ENCODE data around the gene SLC9A3.

SLC9A3 gene

DNA sequence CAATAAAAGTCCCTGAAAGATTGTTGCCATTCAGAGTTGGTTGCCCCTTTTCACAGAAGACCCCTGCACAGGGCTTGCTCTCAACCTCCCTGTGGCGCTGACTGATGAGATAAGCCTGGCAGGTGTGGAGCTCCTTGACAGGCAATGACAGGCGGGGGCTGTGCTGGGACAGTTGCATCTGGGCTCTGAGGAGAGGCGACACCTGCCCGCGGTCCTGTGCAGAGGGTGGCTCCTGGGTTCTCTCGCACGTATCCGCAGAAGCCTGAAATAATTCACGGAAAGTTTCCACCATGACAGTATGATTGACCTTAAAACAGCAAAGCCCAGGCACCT, 101.0 kb downstream of the SLC9A3 start:
- H3K4me1 ChIP-seq (ENCODE audit: low read length): peaks cover 29% of the 10 kb centered on the region

DNA sequence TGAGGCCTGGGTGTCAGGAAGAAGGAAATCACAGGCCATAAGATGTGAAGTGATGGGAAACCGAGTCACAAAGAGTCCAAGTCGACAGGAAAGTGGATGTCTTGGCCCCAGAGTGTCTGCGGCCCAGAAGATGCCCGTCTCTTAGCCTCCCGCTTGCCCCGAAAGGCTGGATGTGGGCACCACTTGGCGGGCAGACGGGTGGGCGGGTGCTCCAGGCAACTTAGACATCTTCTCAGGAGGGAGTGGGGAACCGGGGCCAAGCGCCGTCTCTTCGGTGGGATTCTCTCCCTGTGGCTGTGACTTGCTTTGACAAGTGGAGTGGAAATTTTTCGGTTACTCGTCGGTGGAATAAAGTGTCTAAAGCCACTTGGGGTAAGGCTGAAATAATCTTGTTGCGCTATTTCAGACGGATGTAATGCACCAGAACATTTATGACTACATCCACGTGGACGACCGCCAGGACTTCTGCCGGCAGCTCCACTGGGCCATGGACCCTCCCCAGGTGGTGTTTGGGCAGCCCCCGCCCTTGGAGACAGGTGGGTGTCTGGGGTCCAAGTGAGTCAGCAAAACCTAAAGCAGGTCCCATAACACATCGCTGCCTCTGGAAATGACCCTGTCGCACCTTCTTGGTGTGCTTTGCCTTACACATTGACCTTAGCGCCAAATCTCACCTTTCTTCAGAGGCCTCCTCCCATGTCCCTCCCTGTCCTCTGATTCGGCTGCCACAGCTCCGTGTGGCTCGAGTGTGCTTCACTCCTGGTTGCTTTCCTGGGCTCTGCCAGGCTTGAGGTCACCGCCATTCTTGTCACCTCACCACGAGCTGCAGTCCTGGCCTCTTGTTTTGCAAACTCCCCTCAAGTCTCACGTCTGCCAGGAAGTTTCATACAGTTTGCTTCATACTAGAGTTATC, 101.7 kb downstream of the SLC9A3 start:
- Histone ChIP-seq H3K9me3 (ENCODE audit: insufficient read depth, low read length) (no peaks in the 10 kb centered on the region), H3K9ac (ENCODE audit: low read length) (no peak overlapping the region), H4K20me1 (ENCODE audit: insufficient read depth, low read length) (no peaks in the 10 kb centered on the region), H3K27me3 (ENCODE audit: low read depth, low read length) (no peaks in the 10 kb centered on the region), H3K27ac (ENCODE audit: low read length) (no peak overlapping the region), H3K4me3 (ENCODE audit: low read length) (no peak overlapping the region), H2AFZ (ENCODE audit: low read depth, low read length) (no peak overlapping the region), H3K4me1 (ENCODE audit: low read length) (peaks cover 29% of the 10 kb centered on the region), H3K36me3 (replicated peaks; ENCODE audit: low read depth, low read length) (no peaks in the 10 kb centered on the region), H3K4me2 (ENCODE audit: low read length) (no peak overlapping the region), H3K79me2 (ENCODE audit: low read length) (no peaks in the 10 kb centered on the region)
- TF ChIP-seq, protein P1, sequence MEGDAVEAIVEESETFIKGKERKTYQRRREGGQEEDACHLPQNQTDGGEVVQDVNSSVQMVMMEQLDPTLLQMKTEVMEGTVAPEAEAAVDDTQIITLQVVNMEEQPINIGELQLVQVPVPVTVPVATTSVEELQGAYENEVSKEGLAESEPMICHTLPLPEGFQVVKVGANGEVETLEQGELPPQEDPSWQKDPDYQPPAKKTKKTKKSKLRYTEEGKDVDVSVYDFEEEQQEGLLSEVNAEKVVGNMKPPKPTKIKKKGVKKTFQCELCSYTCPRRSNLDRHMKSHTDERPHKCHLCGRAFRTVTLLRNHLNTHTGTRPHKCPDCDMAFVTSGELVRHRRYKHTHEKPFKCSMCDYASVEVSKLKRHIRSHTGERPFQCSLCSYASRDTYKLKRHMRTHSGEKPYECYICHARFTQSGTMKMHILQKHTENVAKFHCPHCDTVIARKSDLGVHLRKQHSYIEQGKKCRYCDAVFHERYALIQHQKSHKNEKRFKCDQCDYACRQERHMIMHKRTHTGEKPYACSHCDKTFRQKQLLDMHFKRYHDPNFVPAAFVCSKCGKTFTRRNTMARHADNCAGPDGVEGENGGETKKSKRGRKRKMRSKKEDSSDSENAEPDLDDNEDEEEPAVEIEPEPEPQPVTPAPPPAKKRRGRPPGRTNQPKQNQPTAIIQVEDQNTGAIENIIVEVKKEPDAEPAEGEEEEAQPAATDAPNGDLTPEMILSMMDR (IDR thresholded peaks at IDR 0.05; ENCODE audit: low read depth, low read length): no peak
- TF ChIP-seq EZH2phosphoT487 (IDR thresholded peaks at IDR 0.05; ENCODE audit: low read depth): no peak

More for the DNA sequence above, 101.0 kb downstream of the SLC9A3 start:
- Histone ChIP-seq H2AFZ (ENCODE audit: low read depth, low read length) (no peak overlapping the region), H3K4me3 (ENCODE audit: low read length) (no peak overlapping the region), H4K20me1 (ENCODE audit: insufficient read depth, low read length) (no peaks in the 10 kb centered on the region), H3K4me2 (ENCODE audit: low read length) (no peak overlapping the region), H3K27ac (ENCODE audit: low read length) (no peak overlapping the region), H3K79me2 (ENCODE audit: low read length) (no peaks in the 10 kb centered on the region), H3K9ac (ENCODE audit: low read length) (no peak overlapping the region), H3K27me3 (ENCODE audit: low read depth, low read length) (no peaks in the 10 kb centered on the region), H3K36me3 (replicated peaks; ENCODE audit: low read depth, low read length) (no peaks in the 10 kb centered on the region), H3K9me3 (ENCODE audit: insufficient read depth, low read length) (no peaks in the 10 kb centered on the region)
- TF ChIP-seq, protein P1 (IDR thresholded peaks at IDR 0.05; ENCODE audit: low read depth, low read length): no peak
- no peak for TF ChIP-seq EZH2phosphoT487 (IDR thresholded peaks at IDR 0.05; ENCODE audit: low read depth)

DNA sequence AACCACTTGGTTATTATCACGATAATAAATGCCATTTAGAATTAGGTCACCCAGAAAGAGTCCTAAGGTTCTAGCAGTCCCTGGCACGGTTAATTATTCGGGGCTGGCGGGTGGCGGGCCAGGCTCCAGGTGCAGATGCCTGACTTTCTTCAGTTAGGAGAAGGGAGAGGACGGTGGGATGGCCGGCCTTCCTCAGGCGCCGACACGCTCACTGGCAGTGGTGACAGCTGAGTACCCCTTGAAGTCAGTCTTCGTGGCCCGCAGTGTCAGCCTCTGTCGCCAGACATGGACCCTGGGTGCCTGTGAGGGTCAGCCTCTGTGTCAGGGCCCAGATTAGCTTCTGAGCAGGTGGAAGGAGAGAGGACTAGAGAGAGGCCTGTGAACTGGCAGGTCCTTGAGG, 102.3 kb downstream of the SLC9A3 start:
- no peaks in the 10 kb centered on the region for H4K20me1 ChIP-seq (ENCODE audit: insufficient read depth, low read length)
- no peaks in the 10 kb centered on the region for H3K79me2 ChIP-seq (ENCODE audit: low read length)
- no peak overlapping the region for H3K4me3 ChIP-seq (ENCODE audit: low read length)
- no peaks in the 10 kb centered on the region for H3K9me3 ChIP-seq (ENCODE audit: insufficient read depth, low read length)
- H3K27ac ChIP-seq (ENCODE audit: low read length): no peak overlapping the region
- no peak overlapping the region for H3K4me2 ChIP-seq (ENCODE audit: low read length)
- no peak overlapping the region for H3K9ac ChIP-seq (ENCODE audit: low read length)
- H3K4me1 ChIP-seq (ENCODE audit: low read length): peaks cover 29% of the 10 kb centered on the region
- H2AFZ ChIP-seq (ENCODE audit: low read depth, low read length): no peak overlapping the region
- H3K27me3 ChIP-seq (ENCODE audit: low read depth, low read length): no peaks in the 10 kb centered on the region
- no peak for TF ChIP-seq EZH2phosphoT487 (IDR thresholded peaks at IDR 0.05; ENCODE audit: low read depth)
- TF ChIP-seq, protein P1 (IDR thresholded peaks at IDR 0.05; ENCODE audit: low read depth, low read length): no peak
- no peaks in the 10 kb centered on the region for H3K36me3 ChIP-seq (replicated peaks; ENCODE audit: low read depth, low read length)

DNA sequence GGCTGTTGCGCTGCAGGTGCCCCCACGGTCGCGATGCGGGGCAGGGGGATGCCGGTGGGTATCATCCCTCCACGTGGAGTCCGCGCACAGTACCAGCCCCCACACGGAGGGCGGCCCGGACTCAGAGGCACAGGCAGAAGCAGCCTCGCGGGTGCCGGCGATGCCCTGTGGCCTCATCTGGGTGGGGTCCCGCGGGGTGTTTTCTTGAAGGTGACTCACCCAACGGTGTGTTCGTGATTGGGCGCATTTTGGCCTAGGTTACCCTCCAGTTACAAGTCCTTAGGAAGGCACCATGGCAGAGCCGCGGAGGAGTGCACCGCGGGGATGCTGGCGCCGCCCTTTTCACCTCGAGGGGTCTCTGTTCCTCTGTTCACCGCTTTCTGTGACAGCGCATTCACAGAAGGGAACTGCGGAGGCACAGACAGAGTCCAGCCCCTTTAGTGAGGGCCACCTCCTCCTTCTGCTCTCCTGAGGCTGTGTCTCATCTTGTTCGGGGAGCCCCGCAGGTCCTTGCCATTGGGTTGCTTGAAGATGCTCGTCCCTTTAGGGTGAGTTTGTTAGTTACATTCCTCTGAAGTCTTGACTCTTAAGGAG, 102.9 kb downstream of the SLC9A3 start:
- H3K4me1 ChIP-seq (ENCODE audit: low read length): peaks cover 29% of the 10 kb centered on the region
- H2AFZ ChIP-seq (ENCODE audit: low read depth, low read length): no peak overlapping the region
- no peaks in the 10 kb centered on the region for H3K27me3 ChIP-seq (ENCODE audit: low read depth, low read length)
- H4K20me1 ChIP-seq (ENCODE audit: insufficient read depth, low read length): no peaks in the 10 kb centered on the region
- H3K4me2 ChIP-seq (ENCODE audit: low read length): no peak overlapping the region
- H3K9ac ChIP-seq (ENCODE audit: low read length): no peak overlapping the region
- H3K9me3 ChIP-seq (ENCODE audit: insufficient read depth, low read length): no peaks in the 10 kb centered on the region
- no peaks in the 10 kb centered on the region for H3K79me2 ChIP-seq (ENCODE audit: low read length)
- no peak overlapping the region for H3K27ac ChIP-seq (ENCODE audit: low read length)
- no peaks in the 10 kb centered on the region for H3K36me3 ChIP-seq (replicated peaks; ENCODE audit: low read depth, low read length)
- no peak overlapping the region for H3K4me3 ChIP-seq (ENCODE audit: low read length)
- TF ChIP-seq, protein P1 (IDR thresholded peaks at IDR 0.05; ENCODE audit: low read depth, low read length): no peak
- no peak for TF ChIP-seq EZH2phosphoT487 (IDR thresholded peaks at IDR 0.05; ENCODE audit: low read depth)
